H1 (cell line): ENCODE results near the gene RGS9BP. TPM values are rescaled to one million over a fixed set of nuclear protein-coding genes. Genes with fewer than 3 reads are reported as not detected.

Experiments used
- CTCF ChIA-PET: fragments of 300-600 bp; sonication (Branson Sonifier 250); formaldehyde crosslinking; loops from one replicate; lab custom pipeline; 2021; ENCODE audit not compliant: partially characterized antibody; lab: Charles Lee
- POLR2A ChIA-PET: fragments of 300-600 bp; sonication (Branson Sonifier 250); formaldehyde crosslinking; loops from one replicate; lab custom pipeline; 2021; ENCODE audit warnings: inconsistent platforms; ENCODE audit not compliant: partially characterized antibody; lab: Charles Lee
- DNase-seq, 2 experiments: peaks; one replicate each; pipeline versions ENCODE4 v3.0.0 to v3.0.0-alpha.2; 2010 to 2022; ENCODE audit warnings: low spot score in 2 of 2, low read depth in 1 of 2, mixed read lengths in 1 of 2
- FAIRE-seq: peaks from 2 replicates; lab custom pipeline; 2011; peaks lifted over from hg19 to GRCh38; lab: Jason Lieb, UNC
- H2AFZ ChIP-seq: 2 replicates; pipeline ENCODE4 v1.8.1; 2012; ENCODE audit warnings: low read length, inconsistent platforms
- H2AK5ac ChIP-seq: 2 replicates; pipeline ENCODE4 v1.6.1; 2013; ENCODE audit warnings: low read depth, low read length
- H2BK120ac ChIP-seq: replicated peaks from 2 replicates; pipeline ENCODE3; 2013; ENCODE audit warnings: low read depth, low read length, inconsistent platforms
- H2BK12ac ChIP-seq: 2 replicates; pipeline ENCODE4 v1.6.1; 2013; ENCODE audit warnings: low read depth, low read length
- H2BK15ac ChIP-seq: 2 replicates; pipeline ENCODE4 v1.6.1; 2013; ENCODE audit warnings: low read length
- H2BK20ac ChIP-seq: 2 replicates; pipeline ENCODE4 v1.6.1; 2013; ENCODE audit warnings: low read length
- H2BK5ac ChIP-seq: 2 replicates; pipeline ENCODE4 v1.6.1; 2013; ENCODE audit warnings: low read depth, low read length
- H3K14ac ChIP-seq: 2 replicates; pipeline ENCODE4 v1.6.1; 2013; ENCODE audit warnings: inconsistent platforms; ENCODE audit not compliant: insufficient read length
- H3K18ac ChIP-seq: 2 replicates; pipeline ENCODE4 v1.6.1; 2013; ENCODE audit warnings: low read length; ENCODE audit errors: extremely low read depth
- H3K23ac ChIP-seq: 2 replicates; pipeline ENCODE4 v1.6.1; 2013; ENCODE audit warnings: inconsistent platforms; ENCODE audit not compliant: insufficient read length
- H3K23me2 ChIP-seq: 2 replicates; pipeline ENCODE4 v1.6.1; 2013; ENCODE audit warnings: low read depth, low read length
- H3K27ac ChIP-seq: 2 replicates; pipeline ENCODE4 v1.6.1; 2011; ENCODE audit warnings: low read depth, low read length, inconsistent platforms
- H3K27me3 ChIP-seq, 4 experiments: replicated peaks in 1 of 4; 1 replicate in 1 of 4; 2 replicates in 3 of 4; pipeline versions ENCODE4 v1.6.1 to v1.8.1; 2011 to 2013; ENCODE audit warnings: low read length in 3 of 4, mild to moderate bottlenecking in 3 of 4, inconsistent platforms in 2 of 4, mixed read lengths in 2 of 4, moderate library complexity in 1 of 4; ENCODE audit not compliant: control insufficient read depth in 3 of 4, insufficient read depth in 3 of 4; ENCODE audit errors: extremely low read depth in 1 of 4
- H3K36me3 ChIP-seq, 4 experiments: 2 replicates each; pipeline versions ENCODE4 v1.6.1 to v1.8.1; 2011 to 2013; ENCODE audit warnings: mild to moderate bottlenecking in 4 of 4, low read length in 3 of 4, moderate library complexity in 2 of 4, control low read depth in 1 of 4, inconsistent platforms in 1 of 4; ENCODE audit not compliant: insufficient read depth in 4 of 4, control insufficient read depth in 2 of 4
- H3K4ac ChIP-seq: replicated peaks from 2 replicates; pipeline ENCODE3; 2013; ENCODE audit warnings: low read length, low read depth, mixed read lengths, inconsistent platforms; ENCODE audit not compliant: insufficient read length
- H3K4me1 ChIP-seq, 4 experiments: replicated peaks in 1 of 4; 1 replicate in 1 of 4; 2 replicates in 3 of 4; pipeline versions ENCODE4 v1.6.1 to v1.8.1; 2011 to 2013; ENCODE audit warnings: low read length in 3 of 4, inconsistent platforms in 2 of 4, mixed read lengths in 1 of 4; ENCODE audit not compliant: insufficient read depth in 4 of 4, control insufficient read depth in 3 of 4
- H3K4me2 ChIP-seq, 2 experiments: 2 replicates each; pipeline versions ENCODE4 v1.6.1 to v1.8.1; 2011 to 2013; ENCODE audit warnings: low read depth in 2 of 2, low read length in 2 of 2, control low read depth in 1 of 2, inconsistent platforms in 1 of 2, mild to moderate bottlenecking in 1 of 2; ENCODE audit not compliant: insufficient read depth in 1 of 2
- H3K4me3 ChIP-seq, 4 experiments: fragments of 200-600, 300-600 bp in 1 of 4; sonication (generic), shearing (Covaris generic), sonication (Bioruptor Twin) in 1 of 4; 2 replicates each; pipeline versions ENCODE4 v1.5.1 to v1.8.1; 2011 to 2016; ENCODE audit warnings: low read length in 4 of 4, low read depth in 3 of 4, control low read depth in 2 of 4, inconsistent platforms in 2 of 4, mild to moderate bottlenecking in 2 of 4, mixed read lengths in 1 of 4, moderate library complexity in 1 of 4; ENCODE audit not compliant: insufficient read depth in 2 of 4; ENCODE audit errors: extremely low read depth in 1 of 4
- H3K56ac ChIP-seq: replicated peaks from 2 replicates; pipeline ENCODE3; 2013; ENCODE audit warnings: low read depth, mild to moderate bottlenecking, mixed read lengths, low read length, inconsistent platforms; ENCODE audit not compliant: insufficient read length
- H3K79me1 ChIP-seq: 2 replicates; pipeline ENCODE4 v1.6.1; 2013; ENCODE audit warnings: low read depth, low read length, control low read depth
- H3K79me2 ChIP-seq, 2 experiments: 2 replicates each; pipeline versions ENCODE4 v1.6.1 to v1.8.1; 2012 to 2013; ENCODE audit warnings: low read length in 2 of 2, mild to moderate bottlenecking in 2 of 2, inconsistent platforms in 1 of 2; ENCODE audit not compliant: insufficient read depth in 2 of 2, control insufficient read depth in 1 of 2
- H3K9ac ChIP-seq, 4 experiments: replicated peaks in 1 of 4; 1 replicate in 1 of 4; 2 replicates in 3 of 4; pipeline versions ENCODE4 v1.6.1 to v1.8.1; 2011 to 2013; ENCODE audit warnings: low read depth in 3 of 4, low read length in 3 of 4, control low read depth in 2 of 4, mild to moderate bottlenecking in 2 of 4, moderate library complexity in 2 of 4, inconsistent platforms in 1 of 4; ENCODE audit errors: extremely low read depth in 1 of 4
- H3K9me3 ChIP-seq, 2 experiments: 2 replicates each; pipeline versions ENCODE4 v1.6.1 to v1.8.1; 2012 to 2013; ENCODE audit warnings: mild to moderate bottlenecking in 2 of 2, moderate library complexity in 2 of 2, control low read depth in 1 of 2, inconsistent platforms in 1 of 2, low read depth in 1 of 2, low read length in 1 of 2, mixed read lengths in 1 of 2; ENCODE audit not compliant: insufficient read depth in 2 of 2
- H4K20me1 ChIP-seq, 2 experiments: replicated peaks in 1 of 2; 2 replicates each; pipeline versions ENCODE3 to v1.8.1; 2011 to 2013; ENCODE audit warnings: inconsistent platforms in 2 of 2, low read length in 2 of 2, mild to moderate bottlenecking in 1 of 2; ENCODE audit not compliant: insufficient read depth in 2 of 2, control insufficient read depth in 1 of 2
- H4K5ac ChIP-seq: 2 replicates; pipeline ENCODE4 v1.6.1; 2013; ENCODE audit warnings: low read length, low read depth, mixed read lengths, inconsistent platforms; ENCODE audit not compliant: insufficient read length
- H4K8ac ChIP-seq: 2 replicates; pipeline ENCODE4 v1.8.0; 2013; ENCODE audit warnings: mild to moderate bottlenecking, moderate library complexity, low read length, inconsistent platforms; ENCODE audit not compliant: insufficient read depth; ENCODE audit errors: extremely low read depth
- H4K91ac ChIP-seq: replicated peaks from 2 replicates; pipeline ENCODE3; 2013; ENCODE audit warnings: low read length, mixed read lengths, inconsistent platforms; ENCODE audit not compliant: insufficient read length
- ASH2L ChIP-seq: fragments of 200-600, 300-600 bp; sonication (generic); IDR thresholded peaks from one replicate; pipeline ENCODE4 v1.7.1; 2017; ENCODE audit warnings: low read length
- CBX8 ChIP-seq: fragments of 300-800, 300-1000 bp; sonication (generic); IDR thresholded peaks from 2 replicates; pipeline ENCODE4 v1.7.1; 2016; ENCODE audit warnings: low read depth, low read length, borderline replicate concordance
- CEBPB ChIP-seq: IDR thresholded peaks from 2 replicates; pipeline ENCODE4 v1.6.1; 2012; ENCODE audit warnings: low read depth, low read length
- EGR1 ChIP-seq: IDR thresholded peaks from 2 replicates; pipeline ENCODE4 v1.6.1; 2011; ENCODE audit warnings: low read depth, low read length, borderline replicate concordance
- HDAC2 ChIP-seq, 2 experiments: fragments of 300-600 bp in 1 of 2; sonication (generic) in 1 of 2; IDR thresholded peaks; 2 replicates each; pipeline ENCODE4 v1.6.1; 2011 to 2012; ENCODE audit warnings: low read depth in 2 of 2, low read length in 2 of 2, mild to moderate bottlenecking in 2 of 2, moderate library complexity in 2 of 2, borderline replicate concordance in 1 of 2, inconsistent platforms in 1 of 2
- HDAC6 ChIP-seq: IDR thresholded peaks from one replicate; pipeline ENCODE4 v1.7.1; 2012; ENCODE audit warnings: low read depth, mild to moderate bottlenecking, inconsistent platforms, low read length, moderate library complexity
- KDM4A ChIP-seq: IDR thresholded peaks from one replicate; pipeline ENCODE4 v1.7.1; 2012; ENCODE audit warnings: low read depth, mild to moderate bottlenecking, moderate library complexity, low read length, inconsistent platforms; ENCODE audit not compliant: severe bottlenecking
- MAFK ChIP-seq: IDR thresholded peaks from 2 replicates; pipeline ENCODE4 v1.6.1; 2012; ENCODE audit warnings: low read depth, mild to moderate bottlenecking, improper control_type of control experiment, low read length
- NANOG ChIP-seq: IDR thresholded peaks from 2 replicates; pipeline ENCODE4 v1.6.1; 2011; ENCODE audit warnings: low read length, low read depth, mild to moderate bottlenecking, inconsistent platforms; ENCODE audit not compliant: insufficient read depth, poor library complexity, severe bottlenecking
- SIX5 ChIP-seq: IDR thresholded peaks from 2 replicates; pipeline ENCODE4 v1.6.1; 2011; ENCODE audit warnings: mild to moderate bottlenecking, low read depth, low read length
- SP2 ChIP-seq: IDR thresholded peaks from 2 replicates; pipeline ENCODE4 v1.6.1; 2012; ENCODE audit warnings: mild to moderate bottlenecking, low read length, inconsistent platforms
- TEAD4 ChIP-seq: IDR thresholded peaks from 2 replicates; pipeline ENCODE4 v1.6.1; 2012; ENCODE audit warnings: low read depth, low read length, inconsistent platforms, mixed read lengths
- WGBS, 2 experiments: shearing (Covaris generic) in 1 of 2; methylation state at CpG; one replicate each; pipeline versions ENCODE4 v1.1.6 to v1.1.7; 2013 to 2015; ENCODE audit warnings: low lambda C conversion rate in 2 of 2, mixed read lengths in 2 of 2, inconsistent platforms in 1 of 2, low coverage in 1 of 2, missing lambda C conversion rate in 1 of 2; ENCODE audit not compliant: insufficient replicate concordance in 2 of 2, insufficient coverage in 1 of 2, insufficient read length in 1 of 2; ENCODE audit errors: extremely low coverage in 1 of 2, missing lambda C conversion rate in 1 of 2; 5-methylcytosine and 5-hydroxymethylcytosine counted together
- polyA plus RNA-seq, 7 experiments: library from polyadenylated mRNA; depleted of rRNA in 3 of 7; stranded (reverse) in 5 of 7; unstranded in 2 of 7; fragments of >200 nt in 5 of 7; fragments of 200-250 nt in 2 of 7; gene quantifications; 1 replicate in 5 of 7; 2 replicates in 1 of 7; 4 replicates in 1 of 7; pipeline versions ENCODE4 v1.2.1 to v1.2.3, GENCODE V29; 2011 to 2013; ENCODE audit warnings: missing spikeins in 2 of 7, mixed read lengths in 2 of 7
- total RNA-seq: library from RNA; stranded (reverse); fragmentation: NEBNext Ultra II Directional; extraction: Animal tissue kit (Norgen Biotek cat#: 25700); gene quantifications from 2 replicates; pipeline ENCODE4 v1.2.1, GENCODE V29; 2021
- TF ChIP-seq, protein P1 (sequence below): IDR thresholded peaks from 2 replicates; pipeline ENCODE4 v1.6.1; 2012; ENCODE audit warnings: inconsistent platforms
- TF ChIP-seq, protein P2 (sequence below): IDR thresholded peaks from 2 replicates; pipeline ENCODE4 v1.6.1; 2011; ENCODE audit warnings: low read depth, mild to moderate bottlenecking, low read length; ENCODE audit not compliant: insufficient read depth

RGS9BP gene
- total and polyA plus RNA-seq, 2 of the 8 experiments (the other 6 are each of a cell fraction or from before 2014, with no cell fraction given) = 0.11 to 0.26 TPM

DNA sequence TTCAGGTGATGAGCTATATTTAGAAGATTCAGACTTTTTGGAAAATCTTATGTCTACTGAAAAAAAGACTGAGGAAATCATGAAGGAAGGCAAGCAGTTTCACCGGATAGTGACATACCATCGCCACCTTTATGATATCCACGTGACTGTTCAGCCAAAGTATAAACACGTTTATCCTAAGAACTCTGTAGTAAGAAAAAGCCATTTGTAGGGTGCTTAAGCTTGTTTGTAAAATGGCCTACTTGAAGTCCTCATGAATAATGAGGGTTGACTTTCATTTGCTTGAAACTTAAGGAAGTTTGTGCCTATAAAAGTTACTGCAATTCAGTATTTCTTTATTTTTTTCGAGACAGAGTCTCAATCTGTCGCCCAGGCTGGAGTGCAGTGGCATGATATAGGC lies 36.1 kb downstream of the RGS9BP start:
- ChIA-PET POLR2A (no interaction called here), CTCF (no interaction called here)
- Histone ChIP-seq H2BK15ac (no peak overlapping the region), H3K36me3 (no peaks in the 10 kb centered on the region), H3K27ac (no peak overlapping the region), H4K91ac (no peak overlapping the region), H3K14ac (no peak overlapping the region), H3K4ac (no peak overlapping the region), H2AK5ac (no peak overlapping the region), H3K4me1 (no peaks in the 10 kb centered on the region), H3K23me2 (no peaks in the 10 kb centered on the region), H3K27me3 (no peaks in the 10 kb centered on the region), H3K79me1 (no peaks in the 10 kb centered on the region), H2BK20ac (no peak overlapping the region), H4K8ac (no peak overlapping the region), H2AFZ (no peak overlapping the region), H3K4me3 (no peak overlapping the region), H2BK12ac (no peak overlapping the region), H4K5ac (no peak overlapping the region), H3K9ac (no peak overlapping the region), H3K9me3 (no peaks in the 10 kb centered on the region), H3K56ac (no peak overlapping the region), H2BK5ac (no peak overlapping the region), H2BK120ac (no peak overlapping the region), H3K79me2 (no peaks in the 10 kb centered on the region), H3K18ac (no peak overlapping the region), H3K23ac (no peak overlapping the region), H3K4me2 (no peak overlapping the region), H4K20me1 (no peaks in the 10 kb centered on the region)
- 95% methylated on average over 6 of the region's 6 CpGs; no CpG with 5 or more reads in 1 of the 2 experiments for WGBS, 2 experiments
- DNase-seq = no peak
- no peak for FAIRE-seq
- TF ChIP-seq KDM4A = no peak
- no peak for TF ChIP-seq CBX8
- TF ChIP-seq HDAC2 (IDR thresholded peaks at IDR 0.05; ENCODE audit: borderline replicate concordance in 1 of 2, low read depth in 2 of 2, low read length in 2 of 2) = no peak
- TF ChIP-seq, protein P1, sequence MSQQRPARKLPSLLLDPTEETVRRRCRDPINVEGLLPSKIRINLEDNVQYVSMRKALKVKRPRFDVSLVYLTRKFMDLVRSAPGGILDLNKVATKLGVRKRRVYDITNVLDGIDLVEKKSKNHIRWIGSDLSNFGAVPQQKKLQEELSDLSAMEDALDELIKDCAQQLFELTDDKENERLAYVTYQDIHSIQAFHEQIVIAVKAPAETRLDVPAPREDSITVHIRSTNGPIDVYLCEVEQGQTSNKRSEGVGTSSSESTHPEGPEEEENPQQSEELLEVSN = no peak
- TF ChIP-seq SIX5 = no peak
- no peak for TF ChIP-seq SP2
- no peak for TF ChIP-seq ASH2L
- TF ChIP-seq MAFK = no peak
- TF ChIP-seq HDAC6 = no peak
- TF ChIP-seq TEAD4 = no peak
- TF ChIP-seq NANOG = no peak
- no peak for TF ChIP-seq EGR1
- no peak for TF ChIP-seq CEBPB
- TF ChIP-seq, protein P2, sequence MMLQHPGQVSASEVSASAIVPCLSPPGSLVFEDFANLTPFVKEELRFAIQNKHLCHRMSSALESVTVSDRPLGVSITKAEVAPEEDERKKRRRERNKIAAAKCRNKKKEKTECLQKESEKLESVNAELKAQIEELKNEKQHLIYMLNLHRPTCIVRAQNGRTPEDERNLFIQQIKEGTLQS = no peak
